ENCODE measurements around the gene CBX6.
A peak's percentile ranks its signal among the peaks of the same experiment; 100 is the strongest.
"Not testable (repeated sequence)": the region's sequence is repeated elsewhere in the genome, so short reads cannot be mapped to it uniquely, and the experiment has no call there.

Gene CBX6

GRCh38 chr22:38861927-38862326 lies 10.1 kb downstream of the CBX6 start:
- TF ChIP-seq CTCF (IDR thresholded peaks at IDR 0.05; ENCODE audit: low read depth, low read length, missing control alignments), result no peak
- no peaks in the 10 kb centered on the region for H3K27me3 ChIP-seq (replicated peaks)
- no peak overlapping the region for H3K4me3 ChIP-seq (ENCODE audit: low read depth, low read length)
- in situ Hi-C loops (cut with HindIII; ENCODE audit: low pct_ligation_motif_present, low sequenced_read_pairs), result no loop called here
- H3K27ac ChIP-seq, result no peak overlapping the region
- peaks cover 5% of the 10 kb centered on the region for H3K36me3 ChIP-seq (replicated peaks)
- no peak for DNase-seq

GRCh38 chr22:38861170-38861876 lies 10.7 kb downstream of the CBX6 start:
- H3K4me3 ChIP-seq (ENCODE audit: low read depth, low read length), result no peak overlapping the region
- in situ Hi-C loops (cut with HindIII; ENCODE audit: low pct_ligation_motif_present, low sequenced_read_pairs), result no loop called here
- TF ChIP-seq CTCF (IDR thresholded peaks at IDR 0.05; ENCODE audit: low read depth, low read length, missing control alignments), result peak; percentile 55
- no peak overlapping the region for H3K27ac ChIP-seq
- H3K36me3 ChIP-seq (replicated peaks), result peaks cover 4% of the 10 kb centered on the region
- H3K27me3 ChIP-seq (replicated peaks), result no peaks in the 10 kb centered on the region
- DNase-seq, result no peak

DNA sequence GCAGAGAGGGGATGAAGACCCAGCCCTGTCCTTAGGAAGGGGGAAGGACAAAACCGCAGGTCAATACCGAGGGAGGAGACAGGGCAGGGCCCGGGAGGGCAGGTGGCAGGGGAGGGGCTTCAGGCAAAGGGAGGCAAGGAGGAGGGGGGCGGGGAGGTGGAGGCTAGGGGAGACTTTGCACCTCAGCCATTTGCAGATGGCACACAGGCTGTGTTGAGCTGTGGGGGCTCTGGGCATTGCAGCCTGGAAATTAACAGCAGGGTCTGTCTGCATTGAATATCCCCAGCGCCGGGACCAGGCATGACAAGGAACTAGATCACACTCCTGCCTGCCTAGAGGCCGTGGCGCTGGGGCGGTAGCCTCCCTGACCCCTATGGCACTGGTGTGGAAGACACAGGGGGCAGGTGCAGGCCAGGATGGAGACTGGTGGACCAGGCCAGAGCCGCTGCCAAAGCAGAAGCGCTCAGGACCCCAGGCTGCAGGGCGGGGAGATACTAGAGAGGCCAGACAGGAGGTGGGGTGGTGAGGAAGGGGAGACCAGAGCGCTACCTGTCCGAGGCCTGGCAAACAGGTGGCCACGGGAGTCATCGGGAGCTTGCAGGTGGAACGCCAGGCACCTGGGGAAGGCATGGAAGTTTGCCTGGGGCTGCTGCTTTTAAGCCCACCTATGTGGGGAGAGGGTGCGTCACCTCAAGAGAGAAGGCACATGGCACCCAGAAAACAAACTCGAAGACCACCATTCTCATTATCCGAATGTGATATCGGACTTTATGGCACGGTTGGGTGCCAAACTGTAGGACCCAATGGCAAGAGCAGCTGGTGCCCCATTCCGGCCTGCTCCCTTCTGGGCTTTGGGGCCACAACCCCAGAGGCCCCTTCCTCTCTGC lies 11.5 kb downstream of the CBX6 start:
- Histone ChIP-seq H3K27me3 (replicated peaks) (no peaks in the 10 kb centered on the region), H3K4me3 (ENCODE audit: low read depth, low read length) (no peak overlapping the region), H3K36me3 (replicated peaks) (peaks cover 2% of the 10 kb centered on the region), H3K27ac (no peak overlapping the region)
- DNase-seq, result no peak
- no peak for TF ChIP-seq CTCF (IDR thresholded peaks at IDR 0.05; ENCODE audit: low read depth, low read length, missing control alignments)
- in situ Hi-C loops (cut with HindIII; ENCODE audit: low pct_ligation_motif_present, low sequenced_read_pairs), result no loop called here

- in situ Hi-C loops (cut with HindIII; ENCODE audit: low pct_ligation_motif_present, low sequenced_read_pairs), result no loop called here
- Histone ChIP-seq H3K4me3 (ENCODE audit: low read depth, low read length) (no peak overlapping the region), H3K36me3 (replicated peaks) (no peaks in the 10 kb centered on the region), H3K27ac (no peak overlapping the region), H3K27me3 (replicated peaks) (no peaks in the 10 kb centered on the region)
- no peak for TF ChIP-seq CTCF (IDR thresholded peaks at IDR 0.05; ENCODE audit: low read depth, low read length, missing control alignments)
- no peak for DNase-seq
Observed at GRCh38 chr22:38859581-38860282, 12.3 kb downstream of the CBX6 start.

- no peak for TF ChIP-seq CTCF (IDR thresholded peaks at IDR 0.05; ENCODE audit: low read depth, low read length, missing control alignments)
- in situ Hi-C loops (cut with HindIII; ENCODE audit: low pct_ligation_motif_present, low sequenced_read_pairs), result no loop called here
- H3K27me3 ChIP-seq (replicated peaks), result no peaks in the 10 kb centered on the region
- H3K27ac ChIP-seq, result no peak overlapping the region
- no peaks in the 10 kb centered on the region for H3K36me3 ChIP-seq (replicated peaks)
- no peak overlapping the region for H3K4me3 ChIP-seq (ENCODE audit: low read depth, low read length)
- no peak for DNase-seq
Observed at GRCh38 chr22:38858492-38858891, 13.5 kb downstream of the CBX6 start.

DNA sequence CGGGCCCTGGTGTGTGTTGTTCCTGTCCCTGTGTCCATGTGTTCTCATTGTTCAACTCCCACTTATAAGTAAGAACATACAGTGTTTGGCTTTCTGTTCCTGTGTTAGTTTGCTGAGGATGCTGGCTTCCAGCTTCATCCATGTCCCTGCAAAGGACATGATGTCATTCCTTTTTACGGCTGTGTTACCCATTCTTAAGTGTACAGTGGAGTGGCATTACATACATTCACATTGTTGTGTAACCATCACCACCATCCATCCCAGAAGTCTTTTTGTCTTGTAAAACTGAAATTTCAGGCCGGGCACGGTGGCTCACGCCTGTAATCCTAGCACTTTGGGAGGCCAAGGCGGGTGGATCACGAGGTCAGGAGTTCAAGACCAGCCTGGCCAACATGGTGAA lies 17.5 kb downstream of the CBX6 start:
- H3K36me3 ChIP-seq (replicated peaks); H3K27ac ChIP-seq; H3K4me3 ChIP-seq (ENCODE audit: low read depth, low read length); in situ Hi-C loops (cut with HindIII; ENCODE audit: low pct_ligation_motif_present, low sequenced_read_pairs); DNase-seq; H3K27me3 ChIP-seq (replicated peaks): not testable (repeated sequence)

DNA sequence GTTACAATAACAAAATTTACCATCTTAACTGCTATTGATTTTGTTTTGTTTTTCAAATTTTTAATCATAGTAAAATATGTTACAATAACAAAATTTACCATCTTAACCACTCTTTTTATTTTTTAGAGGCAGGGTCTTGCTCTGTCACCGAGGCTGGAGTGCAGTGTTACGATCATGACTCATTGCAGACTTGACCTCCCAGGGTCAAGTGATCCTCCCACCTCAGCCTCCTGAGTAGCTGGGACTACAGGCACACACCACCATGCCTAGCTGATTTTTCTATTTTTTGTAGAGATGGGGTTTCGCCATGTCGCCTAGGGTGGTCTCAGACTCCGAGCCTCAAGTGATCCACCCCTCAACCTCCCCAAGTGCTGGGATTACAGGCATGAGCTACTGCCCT lies 18.1 kb downstream of the CBX6 start:
- in situ Hi-C loops (cut with HindIII; ENCODE audit: low pct_ligation_motif_present, low sequenced_read_pairs); DNase-seq; H3K4me3 ChIP-seq (ENCODE audit: low read depth, low read length); H3K27me3 ChIP-seq (replicated peaks); H3K36me3 ChIP-seq (replicated peaks); H3K27ac ChIP-seq: not testable (repeated sequence)

All from brain microvascular endothelial cell (primary cell).